ENCODE measurements around the gene PHACTR1. TPM values are rescaled to one million over a fixed set of nuclear protein-coding genes. Genes with fewer than 3 reads are reported as not detected.
"Not testable (repeated sequence)": the region's sequence is repeated elsewhere in the genome, so short reads cannot be mapped to it uniquely, and the experiment has no call there.

Gene PHACTR1
- total and polyA plus RNA-seq, 4 donors = 18.1 to 49.0 (median 39.5) TPM

DNA sequence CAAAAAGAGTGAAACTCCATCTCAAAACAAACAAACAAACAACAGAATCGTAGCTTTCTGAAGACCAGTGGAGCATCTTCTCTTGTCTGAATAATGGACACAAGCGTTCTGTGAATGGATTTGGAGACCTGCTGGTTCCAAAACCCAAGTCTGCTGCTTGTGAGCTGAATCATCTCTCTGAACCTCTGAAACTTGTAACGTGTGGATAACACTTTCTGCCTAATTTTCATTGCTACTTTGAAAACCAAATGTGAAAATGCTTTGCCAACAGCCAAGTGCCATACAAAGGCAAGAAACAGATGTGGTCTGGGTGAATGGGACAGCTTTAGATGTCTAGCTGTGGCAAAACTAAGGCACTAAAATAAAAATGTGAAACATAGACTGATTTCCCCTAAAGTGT, 44.3 kb downstream of the PHACTR1 start:
- 100% methylated on average over 1 of the region's 3 CpGs for WGBS (ENCODE audit: insufficient coverage)
- no peaks in the 10 kb centered on the region for H3K4me1 ChIP-seq (ENCODE audit: control insufficient read depth, insufficient read depth, low read length)
- H3K36me3 ChIP-seq (ENCODE audit: control insufficient read depth, insufficient read depth, low read length) = no peaks in the 10 kb centered on the region
- no peak overlapping the region for H3K4me3 ChIP-seq (ENCODE audit: low read depth, low read length)
- H3K9me3 ChIP-seq (ENCODE audit: control insufficient read depth, insufficient read depth, low read length) = no peaks in the 10 kb centered on the region
- DNase-seq (ENCODE audit: low read depth in 4 of 6, low spot score in 6 of 6) = no peak
- no peak overlapping the region for H3K27ac ChIP-seq (ENCODE audit: low read depth, low read length)
- no peaks in the 10 kb centered on the region for H3K27me3 ChIP-seq (ENCODE audit: control insufficient read depth, insufficient read depth, low read length)

DNA sequence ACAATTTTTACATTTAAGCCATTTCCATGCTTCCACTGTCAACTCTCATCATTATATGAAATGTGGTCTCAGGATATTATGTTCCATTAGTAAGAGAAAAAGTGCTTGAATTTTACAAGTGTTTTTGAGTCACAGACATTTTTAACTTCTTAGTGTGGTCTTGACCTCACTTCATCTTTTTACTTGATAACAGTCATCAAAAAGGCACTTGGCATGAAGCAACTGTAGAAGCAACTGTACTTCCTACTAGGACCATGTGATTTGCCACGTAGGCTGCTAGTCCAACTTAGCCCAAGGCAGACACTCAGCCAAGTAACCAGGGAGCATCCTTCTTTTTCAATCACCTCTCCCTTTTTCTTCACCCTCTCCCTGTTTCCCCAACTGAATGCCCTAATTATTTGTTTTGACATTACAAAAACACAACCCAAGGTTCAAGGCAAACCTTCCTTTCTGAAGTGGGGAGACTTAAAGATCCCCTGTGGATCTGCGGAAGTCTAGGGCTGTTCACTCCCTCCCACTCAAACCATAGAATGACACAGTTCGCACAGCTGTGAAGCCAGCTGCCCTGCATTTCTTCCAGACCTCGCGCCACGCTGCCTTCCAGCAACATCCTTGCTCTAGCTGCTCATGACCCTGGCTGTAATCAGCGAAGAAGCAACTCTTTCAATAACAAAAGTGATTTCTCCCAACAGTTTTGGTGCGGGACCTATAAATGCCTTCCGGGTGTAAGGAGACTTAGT, 45.0 kb downstream of the PHACTR1 start:
- H3K4me1 ChIP-seq (ENCODE audit: control insufficient read depth, insufficient read depth, low read length) = no peaks in the 10 kb centered on the region
- WGBS (ENCODE audit: insufficient coverage) = 41% methylated on average over 5 of the region's 9 CpGs
- no peaks in the 10 kb centered on the region for H3K27me3 ChIP-seq (ENCODE audit: control insufficient read depth, insufficient read depth, low read length)
- no peak overlapping the region for H3K4me3 ChIP-seq (ENCODE audit: low read depth, low read length)
- no peaks in the 10 kb centered on the region for H3K9me3 ChIP-seq (ENCODE audit: control insufficient read depth, insufficient read depth, low read length)
- no peaks in the 10 kb centered on the region for H3K36me3 ChIP-seq (ENCODE audit: control insufficient read depth, insufficient read depth, low read length)
- no peak overlapping the region for H3K27ac ChIP-seq (ENCODE audit: low read depth, low read length)
- DNase-seq (ENCODE audit: low read depth in 4 of 6, low spot score in 6 of 6) = peak in 2 of 6 donors; percentile 36 to 39

DNA sequence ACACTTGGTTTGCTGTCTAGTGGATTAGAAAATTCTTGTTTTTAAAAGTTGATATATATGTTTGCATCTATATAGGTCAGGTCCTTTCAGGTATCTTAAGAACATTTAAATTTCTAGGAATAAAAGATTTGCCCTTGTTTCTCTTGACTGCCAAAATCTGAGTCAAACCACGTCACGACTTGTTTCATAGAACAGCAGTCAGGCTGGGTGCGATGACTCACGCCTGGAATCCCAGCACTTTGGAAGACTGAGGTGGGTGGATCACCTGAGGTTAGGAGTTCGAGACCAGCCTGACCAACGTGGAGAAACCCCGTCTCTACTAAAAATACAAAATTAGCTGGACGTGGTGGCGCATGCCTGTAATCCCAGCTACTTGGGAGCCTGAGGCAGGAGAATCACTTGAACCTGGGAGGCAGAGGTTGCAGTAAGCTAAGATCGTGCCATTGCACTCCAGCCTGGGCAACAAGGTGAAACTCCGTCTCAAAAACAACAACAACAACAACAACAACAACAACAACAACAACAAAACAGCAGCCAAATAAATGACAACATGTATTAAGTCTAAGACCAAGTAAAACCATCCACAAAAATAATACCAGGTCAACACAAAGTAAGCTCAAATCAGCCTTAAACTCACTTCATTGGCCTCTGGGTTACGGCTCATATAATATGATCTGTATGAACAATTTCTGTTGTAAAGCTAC, 46.3 kb downstream of the PHACTR1 start:
- H3K27me3 ChIP-seq (ENCODE audit: control insufficient read depth, insufficient read depth, low read length); DNase-seq (ENCODE audit: low read depth in 4 of 6, low spot score in 6 of 6); H3K36me3 ChIP-seq (ENCODE audit: control insufficient read depth, insufficient read depth, low read length); H3K9me3 ChIP-seq (ENCODE audit: control insufficient read depth, insufficient read depth, low read length); H3K4me1 ChIP-seq (ENCODE audit: control insufficient read depth, insufficient read depth, low read length); H3K4me3 ChIP-seq (ENCODE audit: low read depth, low read length); H3K27ac ChIP-seq (ENCODE audit: low read depth, low read length): not testable (repeated sequence)
- WGBS (ENCODE audit: insufficient coverage) = 97% methylated on average over 7 of the region's 12 CpGs

- H3K27ac ChIP-seq (ENCODE audit: low read depth, low read length) = no peak overlapping the region
- no peaks in the 10 kb centered on the region for H3K27me3 ChIP-seq (ENCODE audit: control insufficient read depth, insufficient read depth, low read length)
- no peak overlapping the region for H3K4me3 ChIP-seq (ENCODE audit: low read depth, low read length)
- H3K4me1 ChIP-seq (ENCODE audit: control insufficient read depth, insufficient read depth, low read length) = no peaks in the 10 kb centered on the region
- H3K9me3 ChIP-seq (ENCODE audit: control insufficient read depth, insufficient read depth, low read length) = no peaks in the 10 kb centered on the region
- H3K36me3 ChIP-seq (ENCODE audit: control insufficient read depth, insufficient read depth, low read length) = no peaks in the 10 kb centered on the region
- no CpG with 5 or more reads among the region's 3 CpGs for WGBS (ENCODE audit: insufficient coverage)
- DNase-seq (ENCODE audit: low read depth in 4 of 6, low spot score in 6 of 6) = no peak
These were observed 49.8 kb downstream of the PHACTR1 start for GRCh38 chr6:12766365-12766764.

DNA sequence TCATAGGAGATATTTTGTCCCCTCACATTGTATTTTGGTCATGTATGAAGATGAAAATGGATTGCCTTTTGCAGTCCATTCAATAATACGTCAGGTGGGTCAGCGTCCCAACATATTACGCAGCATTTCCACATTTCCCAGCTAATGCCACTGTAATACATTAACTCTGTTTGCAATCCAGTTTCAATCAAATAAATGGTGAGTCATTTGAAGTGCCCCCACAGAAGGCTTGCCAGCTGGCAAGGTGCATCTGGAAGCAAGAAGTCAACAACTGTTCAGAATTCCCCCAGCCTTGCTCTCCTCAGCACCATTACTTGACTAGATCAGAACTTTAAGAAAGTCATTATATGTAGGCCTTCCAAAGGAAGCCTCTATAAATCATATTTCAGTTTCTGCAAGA, 50.4 kb downstream of the PHACTR1 start:
- Histone ChIP-seq H3K27me3 (ENCODE audit: control insufficient read depth, insufficient read depth, low read length) (no peaks in the 10 kb centered on the region), H3K4me1 (ENCODE audit: control insufficient read depth, insufficient read depth, low read length) (no peaks in the 10 kb centered on the region), H3K9me3 (ENCODE audit: control insufficient read depth, insufficient read depth, low read length) (no peaks in the 10 kb centered on the region), H3K36me3 (ENCODE audit: control insufficient read depth, insufficient read depth, low read length) (no peaks in the 10 kb centered on the region), H3K27ac (ENCODE audit: low read depth, low read length) (no peak overlapping the region), H3K4me3 (ENCODE audit: low read depth, low read length) (no peak overlapping the region)
- no CpG with 5 or more reads among the region's 3 CpGs for WGBS (ENCODE audit: insufficient coverage)
- no peak for DNase-seq (ENCODE audit: low read depth in 4 of 6, low spot score in 6 of 6)

DNA sequence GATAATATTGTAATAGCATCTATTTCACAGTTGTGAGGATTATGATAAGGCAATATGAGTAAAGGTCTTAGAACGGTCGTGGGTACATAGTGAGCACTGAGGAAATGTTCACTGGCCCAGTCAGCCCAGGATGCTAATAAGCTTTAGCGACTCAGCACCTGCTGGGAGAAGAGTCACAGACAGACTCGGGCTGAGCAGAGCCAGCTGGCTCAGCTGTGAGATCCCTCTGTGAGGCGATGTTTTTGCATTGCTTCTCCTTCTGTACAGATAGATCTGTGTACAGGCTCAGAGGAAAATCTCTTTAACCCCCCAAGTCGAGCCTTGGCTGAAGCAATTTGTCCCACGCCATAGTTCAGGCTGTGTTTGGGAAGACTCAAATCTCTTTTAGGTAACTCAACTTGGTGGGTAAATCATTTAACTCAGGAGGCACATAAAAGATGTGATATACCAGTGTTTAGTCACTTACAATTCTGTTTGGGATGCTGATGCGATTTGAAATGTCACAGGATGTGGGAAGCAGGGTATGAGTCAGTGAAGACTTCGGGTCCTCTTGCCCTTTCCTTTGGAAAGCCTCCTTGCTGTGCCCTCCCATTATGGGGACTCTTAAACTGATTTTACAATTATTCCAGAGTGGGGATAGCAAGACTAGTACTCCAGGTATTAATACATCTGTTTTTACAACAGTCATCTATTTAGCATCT, 53.1 kb downstream of the PHACTR1 start:
- Histone ChIP-seq H3K27ac (ENCODE audit: low read depth, low read length) (no peak overlapping the region), H3K4me3 (ENCODE audit: low read depth, low read length) (no peak overlapping the region), H3K27me3 (ENCODE audit: control insufficient read depth, insufficient read depth, low read length) (no peaks in the 10 kb centered on the region), H3K36me3 (ENCODE audit: control insufficient read depth, insufficient read depth, low read length) (no peaks in the 10 kb centered on the region), H3K4me1 (ENCODE audit: control insufficient read depth, insufficient read depth, low read length) (no peaks in the 10 kb centered on the region), H3K9me3 (ENCODE audit: control insufficient read depth, insufficient read depth, low read length) (no peaks in the 10 kb centered on the region)
- WGBS (ENCODE audit: insufficient coverage) = 26% methylated on average over 6 of the region's 9 CpGs
- peak in 2 of 6 donors; percentile 81 to 88 for DNase-seq (ENCODE audit: low read depth in 4 of 6, low spot score in 6 of 6)

DNA sequence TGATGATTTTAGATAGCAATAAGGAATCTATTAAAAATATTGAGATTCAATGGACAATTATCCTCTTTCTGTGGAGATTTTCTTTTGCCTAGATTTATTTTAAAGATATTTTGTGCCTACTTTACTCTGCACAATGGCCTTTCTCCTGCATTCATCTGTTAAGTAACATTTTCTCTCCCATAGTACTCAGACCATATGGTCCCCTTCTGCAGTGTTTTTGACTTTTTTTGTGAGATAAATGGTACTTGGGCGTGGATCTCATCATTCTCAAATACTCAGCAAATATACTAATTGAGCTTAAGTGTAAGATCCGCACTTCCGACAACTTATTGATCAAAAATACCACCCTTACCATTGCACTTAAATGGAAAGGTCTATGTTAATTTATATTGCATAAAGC, 55.8 kb downstream of the PHACTR1 start:
- Histone ChIP-seq H3K27me3 (ENCODE audit: control insufficient read depth, insufficient read depth, low read length) (no peaks in the 10 kb centered on the region), H3K4me3 (ENCODE audit: low read depth, low read length) (no peak overlapping the region), H3K9me3 (ENCODE audit: control insufficient read depth, insufficient read depth, low read length) (no peaks in the 10 kb centered on the region), H3K36me3 (ENCODE audit: control insufficient read depth, insufficient read depth, low read length) (no peaks in the 10 kb centered on the region), H3K4me1 (ENCODE audit: control insufficient read depth, insufficient read depth, low read length) (no peaks in the 10 kb centered on the region), H3K27ac (ENCODE audit: low read depth, low read length) (no peak overlapping the region)
- DNase-seq (ENCODE audit: low read depth in 4 of 6, low spot score in 6 of 6) = peak in 1 of 6 donors; percentile 69
- WGBS (ENCODE audit: insufficient coverage) = no CpG with 5 or more reads among the region's 3 CpGs

DNA sequence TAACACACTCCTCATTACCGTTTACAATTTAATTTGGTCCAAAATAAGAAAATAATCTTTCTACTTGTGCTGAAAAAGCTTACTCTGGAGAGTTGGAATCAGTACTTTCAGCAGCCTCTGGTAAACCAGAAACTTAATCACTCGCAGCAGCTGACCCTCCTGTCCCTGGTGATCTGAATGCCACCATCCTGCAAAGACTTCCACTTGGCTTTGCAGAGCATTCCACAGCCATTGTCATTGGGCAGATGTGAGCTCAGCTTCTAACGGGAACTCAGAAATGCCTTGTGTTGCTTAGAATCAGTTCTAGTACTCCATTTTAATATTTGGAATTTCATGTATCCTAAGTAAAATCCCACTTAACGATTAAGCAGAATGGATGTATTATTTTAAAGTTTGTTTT, 59.7 kb downstream of the PHACTR1 start:
- no peaks in the 10 kb centered on the region for H3K36me3 ChIP-seq (ENCODE audit: control insufficient read depth, insufficient read depth, low read length)
- no peak overlapping the region for H3K27ac ChIP-seq (ENCODE audit: low read depth, low read length)
- 60% methylated on average over 1 of the region's 4 CpGs for WGBS (ENCODE audit: insufficient coverage)

DNA sequence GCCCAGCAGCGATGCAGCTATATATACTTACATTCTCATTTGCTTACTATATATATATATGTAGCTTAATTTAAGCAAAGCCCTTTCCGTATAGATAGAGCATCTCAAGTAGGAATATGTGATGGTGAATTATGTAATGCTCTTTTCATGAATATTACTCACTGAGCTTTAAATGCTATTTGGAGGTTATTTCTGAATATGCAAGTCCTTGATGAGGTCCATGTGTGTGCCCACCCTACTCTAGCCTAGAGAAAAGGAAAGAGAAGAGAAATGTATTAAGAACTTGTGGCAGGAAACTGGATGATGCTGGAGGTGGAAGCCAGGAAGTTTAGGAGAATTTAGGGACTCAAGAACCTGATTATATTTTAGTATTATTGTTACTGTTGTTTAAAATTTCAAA, 63.2 kb downstream of the PHACTR1 start:
- H3K4me3 ChIP-seq (ENCODE audit: low read depth, low read length) = no peak overlapping the region
- WGBS (ENCODE audit: insufficient coverage) = no CpG with 5 or more reads among the region's 2 CpGs
- no peak for DNase-seq (ENCODE audit: low read depth in 4 of 6, low spot score in 6 of 6)
- H3K27me3 ChIP-seq (ENCODE audit: control insufficient read depth, insufficient read depth, low read length) = no peaks in the 10 kb centered on the region
- no peaks in the 10 kb centered on the region for H3K36me3 ChIP-seq (ENCODE audit: control insufficient read depth, insufficient read depth, low read length)
- no peak overlapping the region for H3K27ac ChIP-seq (ENCODE audit: low read depth, low read length)
- no peaks in the 10 kb centered on the region for H3K9me3 ChIP-seq (ENCODE audit: control insufficient read depth, insufficient read depth, low read length)
- H3K4me1 ChIP-seq (ENCODE audit: control insufficient read depth, insufficient read depth, low read length) = no peaks in the 10 kb centered on the region

More for the DNA sequence above, 59.7 kb downstream of the PHACTR1 start:
- H3K4me3 ChIP-seq (ENCODE audit: low read depth, low read length) = no peak overlapping the region
- no peaks in the 10 kb centered on the region for H3K27me3 ChIP-seq (ENCODE audit: control insufficient read depth, insufficient read depth, low read length)
- H3K4me1 ChIP-seq (ENCODE audit: control insufficient read depth, insufficient read depth, low read length) = no peaks in the 10 kb centered on the region
- DNase-seq (ENCODE audit: low read depth in 4 of 6, low spot score in 6 of 6) = no peak
- H3K9me3 ChIP-seq (ENCODE audit: control insufficient read depth, insufficient read depth, low read length) = no peaks in the 10 kb centered on the region

All from spinal cord (tissue), 10 donors.